ENCODE results near the gene ZNF532.

GRCh38 chr18:59033974-59034373 is 169.3 kb downstream of the ZNF532 start:
- TF ChIP-seq CTCF (IDR thresholded peaks at IDR 0.05 in 4 of 5, conservative IDR thresholded peaks at IDR 0.05 in 1 of 5) (no peak), POLR2A (IDR thresholded peaks at IDR 0.05) (no peak)

Data from gastrocnemius medialis (tissue), 4 donors.